GM19324 (cell line): ENCODE measurements around the gene LGALS3BP.
"Not testable (repeated sequence)": the region's sequence is repeated elsewhere in the genome, so short reads cannot be mapped to it uniquely, and the experiment has no call there.

Source experiments
- ATAC-seq: cut with Tn5 transposase; IDR thresholded peaks from one replicate; pipeline ENCODE4 v1.9.1; 2021; ENCODE audit warnings: mild to moderate bottlenecking, moderate library complexity; ENCODE audit not compliant: unreplicated experiment, low FRiP score

Gene LGALS3BP

GRCh38 chr17:78966910-78967600, 12.7 kb downstream of the LGALS3BP start:
- no peak for ATAC-seq

DNA sequence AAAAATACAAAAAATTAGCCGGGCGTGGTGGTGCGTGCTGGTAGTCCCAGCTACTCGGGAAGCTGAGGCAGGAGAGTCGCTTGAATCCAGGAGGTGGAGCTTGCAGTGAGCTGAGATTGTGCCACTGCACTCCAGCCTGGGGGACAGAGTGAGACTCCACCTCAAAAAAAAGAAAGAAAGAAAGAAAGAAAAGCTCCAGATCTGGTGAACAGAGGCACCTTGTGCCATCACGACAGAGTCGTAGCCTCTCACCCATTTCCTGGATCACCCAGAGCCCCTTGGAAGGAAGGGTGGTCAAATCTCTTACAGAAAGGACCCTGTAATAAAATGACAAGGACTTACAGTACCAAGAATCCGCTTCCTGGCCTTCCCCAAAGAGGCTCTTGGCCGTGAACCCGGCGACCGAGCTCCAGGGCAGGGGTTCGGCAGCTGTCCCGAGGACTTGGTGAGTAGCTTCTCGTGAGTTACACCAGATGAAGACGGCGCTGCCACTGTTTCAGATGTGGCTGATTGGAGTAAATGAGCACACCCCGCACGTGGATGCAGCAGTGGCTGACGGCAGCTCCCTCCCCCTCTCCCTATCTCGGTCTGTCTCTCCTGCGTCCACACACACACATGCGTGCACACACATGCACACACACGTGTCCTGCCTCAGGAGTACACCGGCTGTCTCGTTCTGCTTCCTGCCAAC, 13.5 kb downstream of the LGALS3BP start:
- no peak for ATAC-seq

GRCh38 chr17:78965491-78965924, 14.2 kb downstream of the LGALS3BP start:
- ATAC-seq, result no peak

- no peak for ATAC-seq
These were observed 16.3 kb downstream of the LGALS3BP start for GRCh38 chr17:78963378-78963777.

- ATAC-seq, result not testable (repeated sequence)
These were observed 16.8 kb downstream of the LGALS3BP start for GRCh38 chr17:78962984-78963348.

- ATAC-seq, result no peak
These were observed 17.3 kb downstream of the LGALS3BP start for GRCh38 chr17:78962345-78962983.

GRCh38 chr17:78961571-78961970, 18.2 kb downstream of the LGALS3BP start:
- ATAC-seq, result no peak

DNA sequence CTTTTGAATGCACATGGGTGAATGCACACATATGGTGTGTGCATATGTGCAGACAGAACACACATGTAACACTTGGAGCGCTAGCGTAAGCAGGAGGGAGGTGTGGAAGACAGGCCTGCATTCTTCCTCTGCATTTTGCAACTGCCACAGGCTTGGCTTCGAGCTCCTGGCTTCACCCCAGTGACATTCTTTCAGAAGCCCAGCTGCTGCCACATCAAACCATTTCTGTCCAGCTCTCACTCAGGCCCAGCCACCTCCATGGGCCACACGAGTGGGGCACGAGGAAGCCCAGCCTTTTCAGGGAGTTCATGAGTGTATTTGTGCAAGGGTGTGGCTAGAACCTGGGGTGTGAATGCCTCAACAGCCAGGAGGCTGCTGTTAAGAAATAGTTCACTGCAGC, 18.8 kb downstream of the LGALS3BP start:
- ATAC-seq, result no peak

DNA sequence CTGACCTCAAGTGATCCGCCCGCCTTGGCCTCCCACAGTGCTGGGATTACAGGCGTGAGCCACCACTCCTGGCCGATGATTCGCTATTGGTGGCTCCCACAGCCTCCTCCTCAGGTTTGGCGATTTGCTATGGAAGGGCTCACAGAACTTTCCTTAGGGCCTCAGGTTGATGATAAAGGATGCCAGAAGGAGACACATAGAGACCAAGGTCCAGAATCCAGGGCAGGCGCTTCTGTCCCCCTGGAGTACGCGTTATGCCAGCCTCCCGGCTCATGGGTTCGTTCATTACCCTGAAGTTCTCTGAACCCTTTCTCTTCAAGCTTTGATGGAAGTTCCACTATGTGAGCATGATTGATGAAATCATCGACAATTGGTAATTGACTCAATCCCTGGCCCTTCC, 19.9 kb downstream of the LGALS3BP start:
- ATAC-seq, result no peak

DNA sequence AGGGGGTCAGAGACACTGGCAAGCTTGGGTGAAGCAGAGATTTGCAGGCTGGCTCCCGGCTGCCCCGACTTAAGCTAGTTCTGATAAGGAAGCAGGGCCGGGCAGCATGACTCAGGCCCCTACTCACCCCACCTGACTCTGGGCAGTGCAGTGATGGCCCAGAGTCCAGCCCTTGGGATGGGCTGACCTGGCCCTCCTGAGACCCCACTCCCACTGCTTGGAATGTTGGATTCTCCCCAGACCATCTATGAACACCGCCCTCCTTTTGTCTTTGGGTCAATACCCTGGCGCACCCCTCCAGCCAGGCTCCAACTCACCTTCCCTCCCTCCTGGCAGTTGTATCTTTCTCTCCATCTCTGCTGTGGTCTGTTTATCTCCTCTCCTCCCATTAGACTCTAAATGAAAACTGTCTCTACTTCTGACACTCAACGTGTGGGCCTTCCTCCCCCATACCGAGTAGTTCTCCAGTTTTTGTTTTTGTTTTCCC, 21.0 kb downstream of the LGALS3BP start:
- no peak for ATAC-seq

GRCh38 chr17:78957128-78957527, 22.6 kb downstream of the LGALS3BP start:
- no peak for ATAC-seq

DNA sequence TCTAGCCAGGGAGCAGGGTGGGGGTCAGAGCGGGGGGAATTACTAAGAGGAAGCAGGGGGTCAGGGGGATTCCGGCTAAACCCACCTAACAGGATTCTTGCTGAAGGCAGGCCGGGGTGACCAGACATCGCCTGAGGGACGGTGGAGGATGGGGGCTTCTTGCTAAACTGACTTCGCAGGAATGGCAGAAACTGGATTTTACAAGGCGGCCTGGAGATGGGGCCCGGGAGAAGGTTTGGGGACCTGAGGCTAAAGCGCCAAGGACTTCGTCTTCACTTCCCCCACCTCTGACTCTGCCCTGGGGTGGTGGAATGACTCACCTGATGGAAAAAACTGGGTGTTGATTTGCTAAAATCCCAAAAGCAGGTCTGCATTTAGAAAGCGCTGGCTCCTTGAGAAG, 23.5 kb downstream of the LGALS3BP start:
- no peak for ATAC-seq

DNA sequence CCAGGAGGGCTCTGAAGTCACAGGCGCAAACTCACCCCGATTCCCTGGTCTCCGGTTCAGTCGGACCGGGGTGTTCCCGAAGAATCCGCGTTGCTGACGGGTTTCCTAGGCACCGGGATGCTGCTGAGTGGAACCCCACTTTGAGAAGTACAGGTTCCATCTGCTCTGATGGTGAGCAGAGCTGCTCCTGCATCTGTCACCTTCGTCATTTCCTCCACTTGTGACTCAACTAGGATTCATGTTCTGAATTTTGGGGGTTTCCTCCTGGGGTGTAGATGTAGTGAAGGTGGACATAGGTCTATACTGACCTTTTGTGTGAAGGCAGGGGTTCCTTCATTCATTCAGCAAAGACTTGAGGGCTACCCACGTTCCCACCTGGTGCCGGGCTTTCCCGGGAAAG, 25.0 kb downstream of the LGALS3BP start:
- no peak for ATAC-seq

DNA sequence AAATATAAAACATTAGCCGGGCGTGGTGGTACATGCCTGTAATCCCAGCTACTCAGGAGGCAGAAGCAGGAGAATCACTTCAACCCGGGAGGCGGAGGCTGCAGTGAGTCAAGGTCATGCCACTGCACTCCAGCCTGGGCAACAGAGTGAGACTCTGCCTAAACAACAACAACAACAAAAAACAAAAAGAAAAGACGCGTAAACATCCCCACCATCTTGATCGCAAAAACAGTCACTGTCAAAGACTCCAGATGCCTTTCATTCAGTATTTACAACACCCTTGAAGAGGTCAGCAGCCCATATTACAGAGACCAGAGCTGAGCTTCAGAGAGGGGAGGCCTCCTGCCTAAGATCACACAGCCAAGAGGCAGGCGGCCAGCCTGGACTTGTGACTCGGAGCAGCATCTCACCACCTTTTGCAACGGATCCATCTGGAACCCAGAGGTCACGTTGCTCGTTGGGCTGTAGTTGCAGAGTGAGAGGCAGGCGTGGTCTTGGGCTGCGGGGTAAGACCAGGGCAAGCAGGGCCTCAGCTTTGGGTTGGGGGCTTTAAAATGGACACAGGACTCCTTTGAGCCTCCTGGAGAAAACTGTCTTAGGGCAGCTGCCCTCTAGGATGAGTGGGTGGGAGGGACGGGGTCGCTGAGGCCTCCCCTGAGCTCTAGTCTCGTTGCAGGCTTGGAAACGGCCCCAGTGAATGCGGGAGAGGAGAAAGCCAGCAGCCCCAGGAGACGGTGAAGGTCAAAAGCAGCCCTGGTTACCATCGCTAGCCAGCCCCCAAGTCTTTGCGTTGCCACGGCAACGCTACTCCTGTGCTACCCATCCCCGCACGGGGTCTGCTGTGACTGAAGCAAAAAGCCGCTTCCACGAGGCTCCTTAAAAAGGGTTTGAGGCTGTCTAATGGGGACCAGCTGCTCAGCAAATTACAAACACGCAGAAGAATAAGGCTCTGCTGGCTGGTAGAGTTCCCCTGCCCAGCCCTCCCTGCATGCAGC, 26.1 kb downstream of the LGALS3BP start:
- no peak for ATAC-seq

DNA sequence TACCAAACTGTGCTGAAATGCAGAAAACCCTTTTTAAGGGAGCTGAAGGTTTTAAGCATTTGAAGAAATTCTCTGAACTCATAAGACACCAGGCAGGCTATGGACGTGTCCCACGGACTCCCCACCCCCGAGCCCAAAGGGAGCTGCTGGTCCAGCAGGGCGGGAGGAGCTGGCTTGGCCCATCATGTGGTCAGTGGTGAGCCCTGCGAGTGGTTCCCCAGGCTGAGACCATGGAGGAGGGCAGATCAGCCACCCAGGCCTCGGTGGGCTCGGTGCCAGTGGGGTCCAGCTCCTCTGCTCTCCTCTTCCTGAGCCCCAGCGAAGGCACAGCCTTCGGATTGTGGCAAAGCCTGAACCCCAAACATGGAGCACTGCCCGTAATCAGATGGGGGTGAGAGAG, 27.0 kb downstream of the LGALS3BP start:
- no peak for ATAC-seq

DNA sequence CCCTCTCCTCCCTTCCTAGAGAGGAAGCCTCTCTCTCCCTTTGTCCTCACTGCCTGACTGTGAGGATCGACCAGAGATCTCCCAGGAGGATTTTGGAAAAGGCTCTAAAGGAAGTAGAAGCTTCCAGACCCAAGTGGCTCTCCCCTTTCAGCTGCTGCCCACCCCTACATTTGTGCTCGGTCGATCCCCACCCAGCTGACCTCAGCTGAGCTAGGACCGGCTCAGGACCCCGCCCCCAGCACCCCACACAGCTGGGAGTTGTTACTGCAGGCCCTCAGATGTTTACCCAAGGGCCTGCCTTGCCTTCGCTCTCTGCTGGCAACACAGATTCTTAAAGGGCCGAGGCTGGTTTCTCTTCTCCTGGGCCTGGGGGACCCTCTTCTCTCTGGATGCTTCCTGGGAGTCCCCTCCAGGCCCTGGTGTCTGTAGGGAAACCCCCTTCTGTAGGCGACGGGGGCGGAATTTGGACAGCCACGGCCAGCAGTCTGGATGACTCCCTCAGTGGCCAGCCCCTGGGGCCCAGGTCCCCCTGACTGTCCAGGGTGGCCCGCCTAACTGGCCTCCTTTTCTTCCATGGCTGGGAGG, 27.7 kb downstream of the LGALS3BP start:
- no peak for ATAC-seq

DNA sequence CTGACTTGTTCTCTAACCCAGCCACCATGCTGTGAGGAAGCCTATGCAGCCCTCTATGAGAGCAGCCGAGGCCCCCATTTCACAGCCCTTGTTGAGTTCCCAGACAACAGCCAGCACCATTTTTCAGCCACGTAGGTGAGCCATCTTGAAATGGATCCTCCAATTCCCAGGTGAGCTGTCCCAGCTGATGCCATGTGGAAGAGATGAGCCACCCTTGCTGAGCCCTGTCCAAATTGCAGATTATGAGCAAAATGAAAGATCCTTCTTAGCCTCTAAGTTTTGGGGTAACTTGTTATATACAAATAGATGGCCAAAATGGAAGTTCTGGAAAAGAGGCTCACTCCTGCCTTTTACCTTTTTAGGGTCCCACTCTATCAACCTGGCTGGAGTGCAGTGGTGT, 28.9 kb downstream of the LGALS3BP start:
- ATAC-seq, result no peak

- ATAC-seq, result no peak
These were observed 32.2 kb downstream of the LGALS3BP start for GRCh38 chr17:78947235-78948149.

- no peak for ATAC-seq
These were observed 33.1 kb downstream of the LGALS3BP start for GRCh38 chr17:78946631-78947030.
